ENCODE measurements around the gene NFYA. TPM values are rescaled to one million over a fixed set of nuclear protein-coding genes. Genes with fewer than 3 reads are reported as not detected.
A peak's percentile ranks its signal among the peaks of the same experiment; 100 is the strongest.

Gene NFYA
- total and polyA plus RNA-seq, 2 of the 13 experiments (the other 11 are each of a cell fraction or from before 2014, with no cell fraction given), result 16.0 to 22.9 TPM

DNA sequence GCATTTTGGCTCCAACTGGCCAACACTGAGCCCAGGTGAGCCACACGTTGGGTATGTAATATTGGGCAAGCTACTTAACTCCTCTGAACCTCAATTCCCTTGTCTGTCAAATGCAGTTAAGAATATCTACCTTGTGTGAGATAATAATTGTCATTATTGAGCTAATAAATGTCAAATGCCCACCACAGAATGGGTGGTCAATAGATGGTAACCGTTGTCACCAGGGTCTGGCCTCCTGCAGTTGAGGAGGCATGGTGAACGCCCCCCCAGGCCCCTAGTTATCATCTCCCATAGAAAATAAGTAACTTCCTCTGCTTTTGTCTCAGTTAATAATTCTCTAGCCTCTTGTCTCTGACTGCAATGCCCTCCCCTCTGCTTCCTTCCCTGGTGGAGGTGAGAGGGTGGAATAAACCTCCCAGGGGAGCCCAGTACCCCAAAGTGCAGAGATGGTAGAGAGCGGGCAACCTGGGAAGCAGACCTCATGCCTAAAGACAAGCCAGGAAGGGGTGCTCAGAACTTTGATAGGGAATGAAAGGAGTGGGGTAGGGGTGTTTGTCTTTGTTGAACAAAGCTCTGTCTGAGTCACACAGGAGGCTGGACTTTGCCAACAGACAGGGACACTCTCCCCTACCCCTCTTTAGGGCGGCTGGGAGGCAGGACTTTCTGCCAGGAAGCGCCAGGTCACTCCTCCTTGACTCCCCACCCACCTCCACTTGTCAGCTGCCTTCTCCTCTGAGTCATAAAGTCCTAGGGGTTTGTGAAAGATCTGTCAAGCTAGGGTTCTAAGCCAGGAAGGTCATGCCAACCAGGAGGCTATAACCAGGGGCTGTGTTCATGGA is 32.5 kb upstream of the NFYA start (continued):
- TF ChIP-seq, protein P1, sequence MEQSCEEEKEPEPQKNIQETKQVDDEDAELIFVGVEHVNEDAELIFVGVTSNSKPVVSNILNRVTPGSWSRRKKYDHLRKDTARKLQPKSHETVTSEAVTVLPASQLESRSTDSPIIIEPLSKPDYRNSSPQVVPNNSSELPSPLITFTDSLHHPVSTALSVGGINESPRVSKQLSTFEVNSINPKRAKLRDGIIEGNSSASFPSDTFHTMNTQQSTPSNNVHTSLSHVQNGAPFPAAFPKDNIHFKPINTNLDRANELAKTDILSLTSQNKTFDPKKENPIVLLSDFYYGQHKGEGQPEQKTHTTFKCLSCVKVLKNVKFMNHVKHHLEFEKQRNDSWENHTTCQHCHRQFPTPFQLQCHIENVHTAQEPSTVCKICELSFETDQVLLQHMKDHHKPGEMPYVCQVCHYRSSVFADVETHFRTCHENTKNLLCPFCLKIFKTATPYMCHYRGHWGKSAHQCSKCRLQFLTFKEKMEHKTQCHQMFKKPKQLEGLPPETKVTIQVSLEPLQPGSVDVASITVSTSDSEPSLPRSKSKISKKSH (CRISPR knock-in tag; IDR thresholded peaks at IDR 0.05; ENCODE audit: borderline replicate concordance), result 0 out of 2 replicates have a peak, but pooled peaks have one; percentile 40
- no peak for TF ChIP-seq TBP (CRISPR knock-in tag; IDR thresholded peaks at IDR 0.05)
- TF ChIP-seq TEAD2 (CRISPR knock-in tag; IDR thresholded peaks at IDR 0.05), result no peak
- peak; percentile 85; the same call in 1 of the 2 replicates for TF ChIP-seq ELF4 (CRISPR knock-in tag; IDR thresholded peaks at IDR 0.05; ENCODE audit: borderline replicate concordance)
- TF ChIP-seq GTF3A (CRISPR knock-in tag; conservative IDR thresholded peaks at IDR 0.05), result no peak
- 0 out of 2 replicates have a peak, but pooled peaks have one; percentile 75 for TF ChIP-seq ZSCAN20 (CRISPR knock-in tag; IDR thresholded peaks at IDR 0.05; ENCODE audit: borderline replicate concordance)
- no peak for TF ChIP-seq ZNF549 (CRISPR knock-in tag; IDR thresholded peaks at IDR 0.05)
- TF ChIP-seq, protein P2, sequence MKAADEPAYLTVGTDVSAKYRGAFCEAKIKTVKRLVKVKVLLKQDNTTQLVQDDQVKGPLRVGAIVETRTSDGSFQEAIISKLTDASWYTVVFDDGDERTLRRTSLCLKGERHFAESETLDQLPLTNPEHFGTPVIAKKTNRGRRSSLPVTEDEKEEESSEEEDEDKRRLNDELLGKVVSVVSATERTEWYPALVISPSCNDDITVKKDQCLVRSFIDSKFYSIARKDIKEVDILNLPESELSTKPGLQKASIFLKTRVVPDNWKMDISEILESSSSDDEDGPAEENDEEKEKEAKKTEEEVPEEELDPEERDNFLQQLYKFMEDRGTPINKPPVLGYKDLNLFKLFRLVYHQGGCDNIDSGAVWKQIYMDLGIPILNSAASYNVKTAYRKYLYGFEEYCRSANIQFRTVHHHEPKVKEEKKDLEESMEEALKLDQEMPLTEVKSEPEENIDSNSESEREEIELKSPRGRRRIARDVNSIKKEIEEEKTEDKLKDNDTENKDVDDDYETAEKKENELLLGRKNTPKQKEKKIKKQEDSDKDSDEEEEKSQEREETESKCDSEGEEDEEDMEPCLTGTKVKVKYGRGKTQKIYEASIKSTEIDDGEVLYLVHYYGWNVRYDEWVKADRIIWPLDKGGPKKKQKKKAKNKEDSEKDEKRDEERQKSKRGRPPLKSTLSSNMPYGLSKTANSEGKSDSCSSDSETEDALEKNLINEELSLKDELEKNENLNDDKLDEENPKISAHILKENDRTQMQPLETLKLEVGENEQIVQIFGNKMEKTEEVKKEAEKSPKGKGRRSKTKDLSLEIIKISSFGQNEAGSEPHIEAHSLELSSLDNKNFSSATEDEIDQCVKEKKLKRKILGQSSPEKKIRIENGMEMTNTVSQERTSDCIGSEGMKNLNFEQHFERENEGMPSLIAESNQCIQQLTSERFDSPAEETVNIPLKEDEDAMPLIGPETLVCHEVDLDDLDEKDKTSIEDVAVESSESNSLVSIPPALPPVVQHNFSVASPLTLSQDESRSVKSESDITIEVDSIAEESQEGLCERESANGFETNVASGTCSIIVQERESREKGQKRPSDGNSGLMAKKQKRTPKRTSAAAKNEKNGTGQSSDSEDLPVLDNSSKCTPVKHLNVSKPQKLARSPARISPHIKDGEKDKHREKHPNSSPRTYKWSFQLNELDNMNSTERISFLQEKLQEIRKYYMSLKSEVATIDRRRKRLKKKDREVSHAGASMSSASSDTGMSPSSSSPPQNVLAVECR (CRISPR knock-in tag; IDR thresholded peaks at IDR 0.05; ENCODE audit: borderline replicate concordance), result peak; percentile 66; the same call in 1 of the 2 replicates
- peak; percentile 42; the same call in 1 of the 2 replicates for TF ChIP-seq GFI1 (CRISPR knock-in tag; IDR thresholded peaks at IDR 0.05; ENCODE audit: borderline replicate concordance)
- TF ChIP-seq, protein P3, sequence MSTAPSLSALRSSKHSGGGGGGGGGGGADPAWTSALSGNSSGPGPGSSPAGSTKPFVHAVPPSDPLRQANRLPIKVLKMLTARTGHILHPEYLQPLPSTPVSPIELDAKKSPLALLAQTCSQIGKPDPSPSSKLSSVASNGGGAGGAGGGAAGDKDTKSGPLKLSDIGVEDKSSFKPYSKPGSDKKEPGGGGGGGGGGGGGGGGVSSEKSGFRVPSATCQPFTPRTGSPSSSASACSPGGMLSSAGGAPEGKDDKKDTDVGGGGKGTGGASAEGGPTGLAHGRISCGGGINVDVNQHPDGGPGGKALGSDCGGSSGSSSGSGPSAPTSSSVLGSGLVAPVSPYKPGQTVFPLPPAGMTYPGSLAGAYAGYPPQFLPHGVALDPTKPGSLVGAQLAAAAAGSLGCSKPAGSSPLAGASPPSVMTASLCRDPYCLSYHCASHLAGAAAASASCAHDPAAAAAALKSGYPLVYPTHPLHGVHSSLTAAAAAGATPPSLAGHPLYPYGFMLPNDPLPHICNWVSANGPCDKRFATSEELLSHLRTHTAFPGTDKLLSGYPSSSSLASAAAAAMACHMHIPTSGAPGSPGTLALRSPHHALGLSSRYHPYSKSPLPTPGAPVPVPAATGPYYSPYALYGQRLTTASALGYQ (CRISPR knock-in tag; IDR thresholded peaks at IDR 0.05), result peak; percentile 44; the same call in 1 of the 2 replicates
- TF ChIP-seq REPIN1 (CRISPR knock-in tag; IDR thresholded peaks at IDR 0.05; ENCODE audit: borderline replicate concordance, low read depth), result no peak; the same call in 1 of the 2 replicates
- TF ChIP-seq TBL1XR1 (IDR thresholded peaks at IDR 0.05; ENCODE audit: borderline replicate concordance, low read length, partially characterized antibody), result peak; percentile 15
- TF ChIP-seq ZNF3 (CRISPR knock-in tag; IDR thresholded peaks at IDR 0.05), result no peak; the same call in 1 of the 2 replicates
- TF ChIP-seq ZNF713 (CRISPR knock-in tag; IDR thresholded peaks at IDR 0.05), result no peak
- TF ChIP-seq, protein P4, sequence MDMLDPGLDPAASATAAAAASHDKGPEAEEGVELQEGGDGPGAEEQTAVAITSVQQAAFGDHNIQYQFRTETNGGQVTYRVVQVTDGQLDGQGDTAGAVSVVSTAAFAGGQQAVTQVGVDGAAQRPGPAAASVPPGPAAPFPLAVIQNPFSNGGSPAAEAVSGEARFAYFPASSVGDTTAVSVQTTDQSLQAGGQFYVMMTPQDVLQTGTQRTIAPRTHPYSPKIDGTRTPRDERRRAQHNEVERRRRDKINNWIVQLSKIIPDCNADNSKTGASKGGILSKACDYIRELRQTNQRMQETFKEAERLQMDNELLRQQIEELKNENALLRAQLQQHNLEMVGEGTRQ (IDR thresholded peaks at IDR 0.05; ENCODE audit: low read depth, low read length), result no peak
- TF ChIP-seq, protein P4 (CRISPR knock-in tag; IDR thresholded peaks at IDR 0.05; ENCODE audit: borderline replicate concordance), result no peak
- TF ChIP-seq NPAS2 (CRISPR knock-in tag; IDR thresholded peaks at IDR 0.05; ENCODE audit: borderline replicate concordance), result no peak
